ENCODE measurements around the gene MACROD2. TPM values are rescaled to one million over a fixed set of nuclear protein-coding genes. Genes with fewer than 3 reads are reported as not detected.
A peak's percentile ranks its signal among the peaks of the same experiment; 100 is the strongest.

MACROD2 gene
- total RNA-seq, 1 experiment from 2014 or later: 0.02 TPM

DNA sequence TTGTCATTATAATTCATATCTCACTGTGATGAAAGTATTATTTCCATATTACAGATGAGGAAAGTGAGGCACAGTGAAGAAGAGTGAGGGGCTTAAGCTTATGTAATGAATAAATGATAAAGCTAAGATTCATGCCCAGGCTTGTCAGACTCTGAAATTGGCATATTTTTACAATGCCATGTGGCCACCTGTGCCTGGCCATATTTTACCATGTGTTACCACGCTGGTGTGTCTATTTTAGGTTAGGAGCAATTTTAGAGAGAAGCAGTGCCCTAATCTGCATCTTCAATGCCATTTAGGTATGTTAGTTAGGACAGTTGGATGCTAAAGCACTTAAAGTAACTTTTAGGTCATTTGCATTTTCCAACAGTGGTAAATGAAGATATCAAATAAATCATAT lies 530.1 kb downstream of the MACROD2 start:
- no peak for DNase-seq (ENCODE audit: low spot score)

DNA sequence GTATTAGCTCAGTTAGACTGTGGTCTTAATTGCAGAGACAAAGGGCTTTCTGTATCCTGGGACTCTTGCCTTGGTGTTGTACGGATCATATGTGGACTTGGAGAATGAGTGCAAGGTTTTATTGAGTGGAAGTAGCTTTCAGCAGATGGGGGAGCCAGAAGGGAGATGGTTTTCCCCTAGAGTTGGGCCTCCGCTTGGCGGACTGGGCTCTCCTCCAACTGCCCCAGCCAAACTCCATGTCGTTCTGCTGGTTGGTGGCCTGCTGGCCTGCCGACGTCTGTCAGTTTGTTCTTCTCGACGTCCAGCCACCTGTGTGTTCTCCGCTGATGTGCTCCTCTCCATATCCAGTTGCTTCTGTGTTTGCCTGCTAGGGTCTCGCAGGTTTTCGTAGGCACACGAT lies 531.6 kb downstream of the MACROD2 start:
- DNase-seq (ENCODE audit: low spot score): no peak

DNA sequence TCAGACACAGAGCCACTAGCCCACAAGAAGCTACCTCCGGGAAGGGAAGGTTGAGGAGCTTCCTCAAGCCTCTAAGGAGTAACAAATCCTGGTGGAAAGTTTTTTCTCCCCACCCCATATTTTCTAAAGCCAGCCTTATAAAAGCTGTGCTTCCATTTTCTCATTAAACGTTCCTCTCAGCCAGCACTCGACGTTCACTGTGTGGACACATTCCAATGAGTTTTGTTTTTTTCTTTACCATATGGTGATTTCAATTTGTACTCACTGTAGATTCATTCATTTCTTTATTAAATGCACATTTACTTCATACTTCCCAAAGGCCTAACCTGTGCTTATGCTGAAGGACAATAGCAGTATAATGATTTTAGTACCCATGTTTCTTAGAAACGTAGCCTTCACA lies 536.5 kb downstream of the MACROD2 start:
- DNase-seq (ENCODE audit: low spot score): no peak

DNA sequence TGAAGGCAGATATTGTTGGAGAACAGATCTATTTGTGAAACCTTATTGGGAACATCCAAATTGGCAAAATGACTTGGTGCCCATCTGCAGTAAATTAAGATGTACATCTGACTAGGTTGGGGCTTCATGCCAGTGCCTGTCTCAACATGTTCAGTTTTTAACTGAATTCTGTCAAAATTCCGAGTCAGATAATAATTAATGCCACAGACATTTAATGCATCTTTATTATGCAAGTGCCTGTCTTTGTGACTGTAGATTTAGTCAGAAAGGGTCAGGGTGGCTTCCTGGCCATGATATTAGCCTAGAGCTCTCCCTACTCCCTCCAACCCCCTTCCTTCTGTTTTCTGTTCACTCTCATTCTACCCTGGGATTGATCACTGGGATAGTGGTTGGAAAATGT lies 541.4 kb downstream of the MACROD2 start:
- DNase-seq (ENCODE audit: low spot score): no peak

DNA sequence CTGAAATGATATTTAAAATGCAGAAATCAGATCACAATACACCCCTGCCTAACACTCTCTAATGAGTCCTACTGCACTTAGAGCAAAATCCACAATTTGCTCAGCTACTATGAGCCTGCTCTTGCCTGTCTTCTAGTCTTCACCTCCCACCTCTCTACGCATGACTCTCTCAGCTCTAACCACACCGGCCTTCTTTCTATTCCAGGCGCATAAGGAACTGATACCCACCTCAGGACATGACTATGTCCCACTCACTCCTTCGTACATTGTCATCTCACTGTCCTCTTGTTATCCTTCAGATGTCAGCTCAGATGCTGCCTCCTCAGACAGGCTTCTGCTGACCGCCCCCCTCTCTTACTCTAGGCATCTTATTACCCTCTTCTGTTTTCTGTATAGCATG lies 543.1 kb downstream of the MACROD2 start:
- no peak for DNase-seq (ENCODE audit: low spot score)

DNA sequence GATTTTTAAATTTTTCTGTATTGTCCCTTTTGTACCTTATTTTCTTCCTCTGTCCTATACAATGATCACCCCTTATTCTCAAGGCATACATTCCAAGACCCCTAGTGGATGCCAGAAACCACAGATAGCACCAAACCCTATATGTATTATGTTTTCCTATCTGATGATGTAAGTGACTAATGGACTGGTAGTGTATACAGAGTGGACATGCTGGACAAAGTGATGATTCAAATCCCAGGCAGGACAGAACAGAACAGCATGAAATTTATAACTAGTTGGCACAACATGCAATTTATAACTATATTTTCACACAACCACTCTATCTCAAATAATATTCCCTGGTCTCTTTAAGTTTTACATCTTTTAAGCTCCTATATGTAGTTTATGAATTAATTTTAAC lies 547.7 kb downstream of the MACROD2 start:
- DNase-seq (ENCODE audit: low spot score): no peak

DNA sequence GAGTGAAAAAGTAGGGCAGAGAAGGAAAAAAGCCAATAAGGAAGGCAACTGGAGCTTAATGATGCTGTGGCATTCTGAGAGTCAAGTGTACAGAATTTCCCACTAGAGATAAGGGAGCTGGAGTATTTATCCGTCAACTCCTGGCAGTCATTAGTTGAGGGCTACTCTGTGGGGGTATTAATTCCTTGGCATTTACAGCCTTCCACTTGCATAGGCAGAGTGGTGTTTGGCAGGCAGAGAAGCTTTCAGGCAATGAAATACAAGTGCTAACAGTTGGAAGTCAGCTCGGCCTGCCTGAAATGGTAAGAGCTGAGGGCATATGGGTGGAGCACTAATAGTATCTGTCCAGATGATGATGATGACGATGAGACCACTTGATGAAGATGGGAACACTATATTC lies 549.4 kb downstream of the MACROD2 start:
- DNase-seq (ENCODE audit: low spot score): no peak

DNA sequence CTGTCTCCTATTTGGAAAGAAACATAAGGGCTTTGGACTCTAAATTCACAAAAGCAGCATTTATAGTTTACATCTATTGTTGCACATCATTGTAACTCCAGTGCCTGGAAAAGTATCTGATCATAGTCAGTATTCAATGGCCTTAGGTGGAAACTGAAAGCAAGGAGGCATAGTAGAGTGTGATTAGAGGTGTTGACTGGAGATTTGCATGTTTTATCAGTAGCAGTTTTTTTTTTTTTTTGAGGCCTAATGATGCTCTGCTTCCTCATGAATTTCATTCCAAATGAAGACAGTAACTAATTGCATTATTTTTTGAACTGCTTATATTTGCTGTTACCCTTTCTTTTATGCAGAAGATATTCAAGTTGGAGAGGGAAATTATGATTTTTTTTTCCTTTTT lies 555.3 kb downstream of the MACROD2 start:
- DNase-seq (ENCODE audit: low spot score): no peak

DNA sequence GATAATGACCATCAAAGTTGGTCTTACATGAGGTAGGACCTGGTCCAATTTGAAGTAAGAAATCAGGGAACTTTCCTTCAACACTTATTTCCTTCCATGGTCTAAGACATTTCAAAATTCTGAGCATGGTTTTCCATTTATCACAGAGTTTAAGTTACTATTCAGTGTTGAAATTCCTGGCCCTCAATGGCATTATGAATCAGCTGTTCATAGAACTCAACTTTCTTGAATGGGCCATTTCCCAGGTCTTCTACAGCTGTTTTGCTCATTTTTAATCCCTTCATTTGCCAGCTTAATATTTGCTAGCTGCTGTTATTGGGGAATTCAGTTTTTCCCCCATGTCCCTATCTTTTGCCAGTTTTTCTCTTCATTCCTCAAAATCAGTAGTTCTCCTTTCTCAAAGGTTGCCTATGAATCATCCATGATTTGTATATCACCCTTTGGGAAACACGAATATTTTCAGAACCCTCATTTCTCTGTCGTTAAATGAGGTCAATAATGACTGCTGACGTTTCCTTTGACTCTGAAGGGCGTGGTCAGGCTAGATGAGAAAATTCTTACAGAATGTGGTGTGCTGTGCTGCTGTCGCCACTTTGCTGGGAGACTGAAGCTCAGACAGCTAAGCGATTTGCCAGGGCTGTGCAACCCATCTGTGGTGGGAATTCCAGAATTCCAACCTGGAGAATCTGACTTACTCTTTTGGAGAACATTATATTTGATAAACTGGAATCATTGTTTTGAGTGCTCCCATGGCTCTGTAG lies 558.6 kb downstream of the MACROD2 start:
- peak; percentile 13 for DNase-seq (ENCODE audit: low spot score)

DNA sequence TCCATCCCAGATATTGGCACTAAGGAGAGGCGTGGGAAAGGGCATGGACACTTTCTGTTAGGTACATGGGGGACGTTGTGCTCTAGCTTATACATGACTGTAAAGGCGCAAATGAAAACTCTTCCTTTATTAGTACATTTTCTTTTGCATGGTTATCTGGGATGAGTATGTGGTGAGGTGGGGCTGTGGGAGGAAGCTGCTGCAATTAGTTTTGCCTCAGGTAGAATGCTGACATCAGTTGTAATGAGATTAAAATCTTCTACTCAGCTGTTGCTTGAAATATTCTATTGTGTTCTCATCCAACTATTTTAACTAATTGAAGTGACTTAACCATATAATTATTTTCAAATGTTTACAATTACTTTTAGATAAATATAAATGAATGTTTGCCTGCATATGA lies 560.4 kb downstream of the MACROD2 start:
- DNase-seq (ENCODE audit: low spot score): no peak

DNA sequence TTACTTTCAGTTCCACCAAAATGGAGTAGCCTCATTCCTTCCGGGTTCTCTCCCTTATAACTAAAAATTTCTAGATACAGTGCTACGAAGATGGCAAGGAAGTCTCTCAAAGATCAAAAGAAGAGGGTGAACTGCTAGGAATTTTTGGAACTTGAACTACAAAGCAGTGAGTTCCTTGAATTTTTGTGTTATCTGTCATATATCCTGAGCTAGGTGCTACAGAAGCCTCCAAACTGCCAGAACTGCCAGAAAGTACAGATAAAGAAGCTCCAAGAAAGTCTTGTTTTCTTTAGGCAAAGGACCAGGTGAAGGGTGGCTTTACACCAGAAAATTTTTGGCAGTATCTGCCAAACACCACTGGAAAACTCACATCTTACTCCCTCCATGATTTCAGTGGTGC lies 560.9 kb downstream of the MACROD2 start:
- no peak for DNase-seq (ENCODE audit: low spot score)

DNA sequence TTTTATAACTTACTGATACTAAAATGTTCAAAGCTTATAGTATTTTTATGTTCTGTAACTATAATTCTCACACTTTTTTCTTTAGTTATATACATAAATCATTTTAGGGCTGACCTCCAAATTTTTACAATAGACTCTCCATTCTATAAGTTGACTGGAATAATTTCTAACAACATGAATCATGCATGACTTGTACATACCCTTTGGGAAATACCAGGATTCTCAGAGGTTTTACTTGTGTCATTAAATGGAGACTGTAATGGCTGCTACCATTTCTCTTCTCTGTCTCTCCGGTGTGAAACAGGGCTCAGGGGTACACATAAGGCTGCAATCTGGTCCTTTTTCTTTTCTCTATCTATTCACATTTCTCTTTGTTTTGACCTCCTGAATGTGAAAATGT lies 564.3 kb downstream of the MACROD2 start:
- DNase-seq (ENCODE audit: low spot score): no peak

DNA sequence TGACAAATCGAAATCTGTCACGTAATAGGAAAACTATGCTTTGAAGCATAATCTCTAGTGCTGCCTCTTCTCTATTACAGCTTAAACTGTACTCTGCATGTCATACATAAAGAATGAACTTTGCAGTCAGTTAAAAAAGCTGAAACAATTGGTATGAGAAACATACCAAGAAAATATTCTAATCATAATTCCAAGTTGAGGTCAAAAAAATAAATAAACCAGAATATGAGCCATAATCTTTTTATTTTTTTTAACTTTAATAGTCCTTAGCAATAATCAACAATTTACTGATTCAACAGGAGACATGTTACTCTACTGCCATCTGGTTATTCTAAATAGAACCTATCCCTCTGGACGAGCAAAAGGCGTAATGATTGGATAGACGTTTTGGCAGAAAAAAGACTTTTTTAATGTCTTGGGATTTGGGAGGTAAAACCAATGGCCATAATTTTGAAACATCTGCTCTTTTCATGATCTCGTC lies 566.5 kb downstream of the MACROD2 start:
- DNase-seq (ENCODE audit: low spot score): no peak

DNA sequence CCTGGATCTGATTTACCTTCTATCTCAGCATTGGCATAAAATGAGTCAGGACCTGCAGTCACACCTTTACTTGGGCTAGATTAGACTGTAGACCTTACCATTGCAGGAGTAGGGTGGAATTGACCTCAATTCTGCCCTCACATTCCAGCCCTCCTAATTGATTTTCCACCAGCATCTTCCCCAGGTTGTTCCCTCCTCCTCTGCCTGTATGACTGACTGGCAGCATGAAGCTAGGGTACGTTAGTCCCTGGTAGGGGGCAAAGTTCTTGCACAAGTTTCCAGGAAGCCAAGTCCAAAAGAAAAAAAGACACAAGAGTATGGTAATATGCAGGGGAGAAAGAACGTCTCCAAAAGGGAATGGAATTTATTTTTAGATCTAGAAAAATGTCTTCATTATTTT lies 567.7 kb downstream of the MACROD2 start:
- DNase-seq (ENCODE audit: low spot score): no peak

DNA sequence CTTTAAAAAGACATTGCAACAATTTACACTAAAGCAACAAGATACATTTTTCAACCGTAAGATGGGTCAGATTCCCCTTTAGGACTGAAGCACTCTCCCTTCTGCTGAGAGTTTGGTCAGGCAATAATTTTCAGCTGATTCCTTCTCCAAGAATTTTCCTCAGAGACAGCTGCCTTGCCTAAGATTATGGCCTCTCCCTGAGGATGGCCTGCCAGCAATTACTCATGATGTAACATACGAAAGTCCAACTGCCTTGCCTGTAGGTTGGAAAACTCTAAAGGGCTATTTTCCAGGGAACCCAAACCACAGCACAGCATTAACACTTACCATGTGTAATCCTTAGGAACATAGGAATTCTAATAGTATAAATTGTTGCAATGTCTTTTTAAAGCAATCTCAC lies 571.2 kb downstream of the MACROD2 start:
- DNase-seq (ENCODE audit: low spot score): no peak

DNA sequence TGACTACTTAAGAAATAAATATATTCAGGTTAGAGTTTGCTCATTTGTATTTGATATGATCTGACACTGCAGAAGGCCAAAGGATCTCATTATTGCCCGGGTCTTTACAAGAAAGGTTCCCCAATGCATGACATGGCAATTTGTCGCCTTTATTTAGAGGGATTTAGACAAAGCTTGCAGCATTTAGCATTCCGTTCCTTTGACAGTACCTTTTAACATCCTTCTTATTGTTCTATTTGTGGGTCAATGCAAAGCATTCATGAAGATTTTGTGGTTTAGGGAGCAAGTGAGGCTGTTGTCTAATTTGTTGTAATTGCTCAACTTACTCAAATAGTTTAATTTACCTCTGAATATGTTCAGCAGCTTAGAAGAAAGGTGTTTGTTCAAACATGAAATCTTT lies 572.9 kb downstream of the MACROD2 start:
- DNase-seq (ENCODE audit: low spot score): no peak

DNA sequence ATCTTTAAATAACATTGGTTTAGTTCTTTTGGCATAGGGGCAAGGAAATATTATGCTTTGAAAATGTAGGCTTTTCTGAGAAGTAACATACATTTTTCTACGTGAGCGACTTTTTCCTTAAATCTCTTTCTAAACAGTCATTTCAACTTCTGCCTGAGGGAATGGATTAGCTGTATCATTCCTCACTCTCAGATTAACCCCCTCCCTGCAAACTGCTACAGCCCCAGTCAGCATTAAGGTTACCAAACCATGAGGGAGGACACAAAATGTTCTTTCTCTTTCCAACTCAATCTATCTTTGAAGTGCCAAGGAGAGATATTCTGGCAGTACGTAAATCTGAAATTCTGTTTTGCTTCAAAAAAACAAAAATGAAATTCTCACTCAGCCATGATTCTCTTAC lies 573.4 kb downstream of the MACROD2 start:
- DNase-seq (ENCODE audit: low spot score): no peak

DNA sequence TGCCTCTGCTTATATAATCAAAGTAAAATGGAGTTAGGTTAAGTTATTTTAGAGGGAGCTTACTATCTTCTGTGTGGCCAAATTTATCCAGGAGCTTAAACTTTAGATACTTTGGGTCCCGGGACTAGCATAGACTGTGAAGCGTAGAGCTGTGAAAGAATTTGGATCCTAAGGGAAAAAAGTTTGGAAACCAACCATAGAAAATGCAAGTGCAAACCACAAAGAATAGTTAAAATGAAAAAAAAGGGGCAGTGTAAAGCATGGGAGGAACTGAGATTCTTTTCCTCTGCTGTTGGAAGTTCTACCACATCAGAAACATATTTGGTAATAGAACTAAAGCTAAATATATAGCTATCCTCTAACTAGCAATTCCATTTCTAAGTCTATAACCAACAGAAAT lies 574.3 kb downstream of the MACROD2 start:
- DNase-seq (ENCODE audit: low spot score): no peak

DNA sequence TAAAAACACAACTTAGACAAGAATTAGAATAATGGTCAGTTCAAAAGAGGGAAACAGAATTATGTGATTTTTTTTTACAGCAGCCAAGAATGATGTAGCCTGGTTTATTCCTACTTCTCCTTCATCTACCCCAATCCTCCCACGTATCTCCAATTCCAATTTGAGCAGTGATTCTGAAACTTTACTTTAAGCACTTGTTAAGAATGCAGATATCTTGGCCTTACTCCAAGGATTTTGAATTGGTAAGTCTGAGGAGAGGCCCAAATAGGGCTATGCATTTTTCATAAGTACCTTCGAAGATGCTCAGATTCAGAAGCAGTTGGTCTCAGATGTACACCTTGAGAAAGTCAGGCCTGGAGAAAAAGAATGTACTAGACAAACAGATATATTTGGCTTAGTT lies 575.5 kb downstream of the MACROD2 start:
- DNase-seq (ENCODE audit: low spot score): no peak

DNA sequence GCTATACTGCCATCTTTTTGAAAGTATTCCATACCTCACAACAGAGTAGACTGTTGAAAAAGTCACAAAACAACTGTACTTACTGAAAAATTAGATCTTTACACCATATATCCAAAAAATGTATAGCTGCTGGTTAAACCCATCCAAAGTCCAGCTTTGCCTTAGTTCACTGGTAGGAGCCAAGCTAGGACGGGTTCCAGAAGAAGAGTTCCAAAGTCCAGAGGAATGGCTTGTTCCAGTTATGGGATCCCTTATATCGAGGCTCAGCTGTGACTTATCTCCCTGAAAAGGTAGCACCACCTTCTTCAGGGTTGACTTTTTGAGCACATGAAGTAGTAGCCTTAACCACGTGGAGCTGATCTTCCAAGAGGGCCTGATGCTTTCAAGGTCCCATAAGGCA lies 578.4 kb downstream of the MACROD2 start:
- no peak for DNase-seq (ENCODE audit: low spot score)

DNA sequence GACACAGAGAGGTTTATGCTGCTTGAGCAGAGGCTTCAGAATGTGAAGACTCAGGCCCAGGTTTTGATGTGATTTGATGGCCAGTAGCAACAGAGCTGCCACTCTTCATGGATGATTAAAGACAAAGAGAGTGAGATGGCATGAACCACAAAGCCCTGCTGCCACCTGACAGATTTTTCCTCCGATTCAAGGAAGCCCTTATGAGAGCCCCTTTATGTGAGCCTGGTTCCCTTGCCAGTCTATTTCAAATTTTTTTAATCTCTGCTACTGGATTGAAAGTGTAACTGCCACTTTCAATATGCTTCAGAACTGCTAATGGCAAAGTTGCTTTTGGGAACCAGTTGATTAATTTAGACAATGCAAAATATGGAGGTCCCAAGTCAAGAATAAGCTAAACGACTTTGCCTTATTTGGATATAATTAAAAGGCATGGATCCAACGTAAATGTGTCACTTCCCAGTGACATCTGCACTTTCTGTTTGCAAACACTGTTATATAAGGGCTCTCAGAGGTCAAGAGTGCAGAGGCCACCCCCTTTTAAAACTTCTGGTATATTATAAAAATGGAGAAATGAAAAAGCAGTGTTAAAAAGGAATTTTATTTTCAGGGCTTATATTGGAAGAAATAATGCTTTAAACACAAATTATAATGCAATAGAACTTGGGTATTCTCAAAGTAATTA lies 581.0 kb downstream of the MACROD2 start:
- no peak for DNase-seq (ENCODE audit: low spot score)

DNA sequence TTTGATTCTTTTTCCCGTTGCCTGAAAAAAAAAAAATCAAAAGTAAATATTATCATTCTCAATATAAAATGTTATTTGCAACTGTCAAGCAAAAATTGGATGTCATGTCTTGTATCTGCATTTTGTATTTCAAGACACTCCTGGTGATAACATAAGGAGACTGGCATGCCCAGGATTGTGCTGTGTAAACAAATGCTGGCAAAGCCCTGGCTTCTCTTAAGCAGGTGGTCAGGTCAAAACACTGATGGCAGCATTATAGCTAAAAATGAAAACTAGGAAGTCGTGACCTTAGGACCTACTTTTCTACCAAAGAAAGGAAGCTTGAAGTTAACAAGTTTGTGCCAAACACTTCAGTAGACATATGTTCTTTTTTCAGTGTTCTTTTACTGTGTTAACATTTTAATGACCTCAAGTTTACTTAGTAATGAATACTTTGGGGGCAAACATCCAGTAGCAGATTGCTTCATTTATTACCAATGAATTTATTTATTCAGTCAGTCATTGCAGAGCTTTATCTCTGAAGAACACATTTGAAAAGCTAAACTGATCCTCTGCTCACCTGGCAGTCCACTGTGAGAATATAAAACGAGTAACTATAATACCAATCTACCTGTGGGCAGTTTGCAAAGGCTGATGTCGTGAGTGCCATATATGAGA lies 585.2 kb downstream of the MACROD2 start:
- no peak for DNase-seq (ENCODE audit: low spot score)

DNA sequence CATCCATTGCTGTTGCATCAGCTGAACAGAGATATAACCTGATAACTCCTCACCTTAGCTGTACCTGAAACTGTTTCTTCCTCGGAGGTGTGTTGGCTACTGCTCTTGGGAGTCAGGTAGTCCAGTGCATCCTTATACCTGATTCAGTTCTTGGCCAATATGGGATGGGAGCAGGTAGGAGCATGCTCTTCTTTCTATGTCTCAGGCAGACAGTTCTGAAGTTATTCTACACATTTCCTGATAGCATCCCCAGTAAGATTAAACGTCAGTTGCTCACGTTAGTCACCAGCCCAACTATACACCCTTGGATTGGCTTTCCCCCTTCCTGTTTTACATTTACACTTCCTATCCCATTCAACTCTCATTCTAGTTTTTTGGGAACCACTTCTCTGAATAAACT lies 586.4 kb downstream of the MACROD2 start:
- no peak for DNase-seq (ENCODE audit: low spot score)
